HG03045 (cell line): ENCODE results near the gene GPR12.

Experiments used
- ATAC-seq: cut with Tn5 transposase; IDR thresholded peaks from one replicate; pipeline ENCODE4 v1.9.1; 2021; ENCODE audit warnings: mild to moderate bottlenecking, moderate library complexity; ENCODE audit not compliant: unreplicated experiment

The GPR12 gene, protein sequence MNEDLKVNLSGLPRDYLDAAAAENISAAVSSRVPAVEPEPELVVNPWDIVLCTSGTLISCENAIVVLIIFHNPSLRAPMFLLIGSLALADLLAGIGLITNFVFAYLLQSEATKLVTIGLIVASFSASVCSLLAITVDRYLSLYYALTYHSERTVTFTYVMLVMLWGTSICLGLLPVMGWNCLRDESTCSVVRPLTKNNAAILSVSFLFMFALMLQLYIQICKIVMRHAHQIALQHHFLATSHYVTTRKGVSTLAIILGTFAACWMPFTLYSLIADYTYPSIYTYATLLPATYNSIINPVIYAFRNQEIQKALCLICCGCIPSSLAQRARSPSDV

DNA sequence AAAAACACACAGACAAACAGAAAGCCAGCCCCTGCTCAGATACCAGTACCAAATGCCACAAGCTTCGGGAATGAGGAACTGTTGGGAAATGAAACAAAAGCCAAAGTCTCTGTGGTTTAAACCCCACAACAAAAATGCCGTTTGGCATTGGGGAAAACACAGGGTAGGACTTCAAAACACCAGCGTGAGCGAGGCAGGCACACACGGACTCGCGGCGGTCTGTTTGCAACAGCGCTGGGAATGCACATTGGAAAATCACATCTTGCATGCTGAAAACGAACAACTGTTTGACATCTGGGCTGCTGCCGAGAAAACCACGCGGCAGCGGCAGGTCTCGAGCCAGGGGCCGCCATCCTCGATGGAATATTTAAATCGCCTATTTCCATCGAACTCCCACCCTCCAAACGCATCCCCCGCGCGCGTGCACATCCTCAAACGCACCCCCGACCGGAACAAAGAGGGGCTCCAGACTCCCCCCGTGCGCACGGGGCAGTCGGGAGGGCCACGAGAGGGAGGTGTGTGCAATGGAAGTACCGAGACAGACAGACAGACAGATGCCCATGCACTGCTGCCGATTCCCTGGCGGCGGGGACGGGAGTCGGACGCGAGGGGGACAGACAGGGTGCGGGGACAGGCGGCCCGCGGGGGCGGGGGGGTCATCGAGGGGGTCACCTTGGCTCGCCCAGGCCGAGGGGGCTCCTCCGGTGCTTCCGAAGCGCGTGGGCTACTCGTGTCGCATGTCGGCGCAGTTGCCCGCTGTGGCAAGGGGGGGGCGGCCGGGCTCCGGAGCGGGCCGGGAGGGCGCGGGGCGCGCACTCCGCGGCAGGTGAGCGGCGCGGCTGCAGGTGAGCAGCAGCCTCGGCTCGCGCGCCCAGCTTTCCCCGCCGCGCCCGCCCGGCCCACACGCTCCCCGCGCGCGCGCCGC, at the start of gene GPR12:
TSS of gene GPR12 (minus strand) at position 880 of the 925 bp plus-strand sequence. CDS start 959 bp downstream, outside the sequence.
- no peak for ATAC-seq

DNA sequence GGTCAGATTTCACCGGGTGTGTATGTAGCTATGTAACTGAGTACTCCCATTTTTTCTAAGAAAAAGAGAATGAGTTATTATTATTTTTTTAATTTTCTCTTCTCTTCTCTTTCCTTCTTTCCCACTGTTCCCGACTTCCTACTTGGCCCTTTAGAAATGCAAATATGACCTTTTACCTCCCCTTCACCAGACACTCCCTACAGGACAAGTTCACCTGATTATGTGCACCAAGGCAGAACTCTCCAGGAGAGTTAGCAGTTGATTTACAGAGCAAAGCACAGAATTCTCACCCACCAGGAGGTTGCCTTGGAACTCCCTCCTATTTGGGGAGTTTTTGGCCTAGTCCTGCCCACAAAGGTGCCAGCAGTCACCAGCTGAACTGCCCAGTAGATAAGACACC, 49.5 kb upstream of the GPR12 start:
- no peak for ATAC-seq

- no peak for ATAC-seq
These were observed 46.3 kb upstream of the GPR12 start for GRCh38 chr13:26806891-26807290.

DNA sequence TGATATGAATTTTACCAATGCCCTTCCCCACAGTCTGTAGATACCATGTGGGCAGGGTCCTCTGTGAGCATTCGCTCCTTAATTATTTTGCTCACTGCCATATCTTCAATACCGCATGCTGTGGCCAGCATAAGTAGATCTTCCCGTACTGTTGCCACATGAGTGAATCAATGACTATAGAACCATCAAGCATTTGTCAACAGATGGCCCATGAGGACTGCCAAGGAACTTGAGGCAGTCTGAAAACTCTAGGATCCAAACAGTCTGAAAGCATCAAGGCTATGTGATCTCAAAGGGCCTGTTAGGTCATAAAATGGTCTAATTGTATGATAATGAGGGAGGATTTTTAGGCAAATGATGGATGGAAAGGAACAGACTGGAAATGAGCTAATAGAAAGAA, 27.4 kb upstream of the GPR12 start:
- no peak for ATAC-seq

DNA sequence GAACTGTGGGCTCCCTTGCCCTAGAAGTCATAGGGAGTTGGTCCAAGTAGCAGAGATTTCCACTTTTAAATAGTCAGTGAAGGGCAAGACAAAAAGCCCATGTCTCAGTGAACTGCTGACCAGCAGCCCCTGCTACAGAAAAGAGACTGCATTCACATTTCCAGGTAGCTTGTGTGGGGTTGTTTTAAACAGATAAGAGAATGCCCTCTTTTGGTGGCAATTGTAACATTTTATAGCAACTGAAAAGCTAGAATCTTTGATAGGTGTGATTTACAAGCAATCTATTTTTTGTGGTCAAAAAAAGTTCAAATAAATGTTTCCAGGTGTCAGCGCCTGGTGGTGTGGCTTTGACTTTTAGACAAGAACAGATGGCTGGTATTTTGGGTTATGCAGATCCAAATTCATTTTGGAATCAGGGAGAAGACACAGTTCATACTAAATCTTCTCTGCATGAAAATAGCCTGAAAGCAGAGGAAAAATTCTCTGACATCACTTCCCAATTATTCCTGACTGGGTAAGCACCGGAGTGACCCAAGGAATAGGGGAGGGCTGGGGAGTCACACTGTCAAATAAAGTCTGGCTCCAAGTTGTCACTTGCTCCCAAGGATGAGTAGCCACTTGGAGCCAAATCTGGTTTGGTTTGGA, 26.2 kb upstream of the GPR12 start:
- no peak for ATAC-seq

DNA sequence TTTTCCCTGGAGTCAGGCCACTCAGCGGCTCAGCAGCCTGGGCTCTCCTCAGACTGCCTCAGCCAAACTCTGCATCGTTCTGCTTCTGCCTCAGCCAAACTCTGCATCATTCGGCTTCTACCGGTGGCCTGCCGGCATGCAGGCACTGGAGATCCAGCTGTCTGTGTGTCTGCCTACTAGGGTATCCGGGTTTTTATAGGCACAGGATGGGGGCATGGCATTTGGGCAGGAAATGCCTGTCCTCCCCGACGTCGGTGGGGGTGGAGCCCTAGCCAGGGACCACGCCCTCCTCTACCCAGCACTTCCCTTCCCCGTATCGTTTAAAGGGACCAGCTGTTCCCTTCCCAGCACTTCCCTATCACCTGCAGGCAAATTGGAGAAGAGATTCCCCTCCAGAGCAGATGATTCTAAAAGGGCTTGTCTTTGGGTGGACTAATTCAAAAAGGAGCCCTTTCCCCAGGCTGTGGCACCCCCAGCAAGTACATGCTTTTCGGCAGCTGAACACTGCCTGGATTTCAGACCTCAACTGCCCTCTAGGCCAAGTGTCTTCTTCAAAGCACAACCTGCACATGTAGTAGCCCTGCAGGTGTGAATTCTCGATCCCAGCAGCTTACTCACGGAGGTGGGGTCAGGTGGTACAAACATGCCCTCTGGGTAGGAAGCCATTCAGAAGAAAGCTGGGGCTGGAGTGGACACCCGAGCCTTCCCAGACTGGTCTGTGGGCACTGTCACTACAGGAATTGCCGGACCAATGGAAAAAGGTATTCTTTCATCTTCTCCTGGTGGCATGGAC, 25.4 kb upstream of the GPR12 start:
- ATAC-seq, result no peak

DNA sequence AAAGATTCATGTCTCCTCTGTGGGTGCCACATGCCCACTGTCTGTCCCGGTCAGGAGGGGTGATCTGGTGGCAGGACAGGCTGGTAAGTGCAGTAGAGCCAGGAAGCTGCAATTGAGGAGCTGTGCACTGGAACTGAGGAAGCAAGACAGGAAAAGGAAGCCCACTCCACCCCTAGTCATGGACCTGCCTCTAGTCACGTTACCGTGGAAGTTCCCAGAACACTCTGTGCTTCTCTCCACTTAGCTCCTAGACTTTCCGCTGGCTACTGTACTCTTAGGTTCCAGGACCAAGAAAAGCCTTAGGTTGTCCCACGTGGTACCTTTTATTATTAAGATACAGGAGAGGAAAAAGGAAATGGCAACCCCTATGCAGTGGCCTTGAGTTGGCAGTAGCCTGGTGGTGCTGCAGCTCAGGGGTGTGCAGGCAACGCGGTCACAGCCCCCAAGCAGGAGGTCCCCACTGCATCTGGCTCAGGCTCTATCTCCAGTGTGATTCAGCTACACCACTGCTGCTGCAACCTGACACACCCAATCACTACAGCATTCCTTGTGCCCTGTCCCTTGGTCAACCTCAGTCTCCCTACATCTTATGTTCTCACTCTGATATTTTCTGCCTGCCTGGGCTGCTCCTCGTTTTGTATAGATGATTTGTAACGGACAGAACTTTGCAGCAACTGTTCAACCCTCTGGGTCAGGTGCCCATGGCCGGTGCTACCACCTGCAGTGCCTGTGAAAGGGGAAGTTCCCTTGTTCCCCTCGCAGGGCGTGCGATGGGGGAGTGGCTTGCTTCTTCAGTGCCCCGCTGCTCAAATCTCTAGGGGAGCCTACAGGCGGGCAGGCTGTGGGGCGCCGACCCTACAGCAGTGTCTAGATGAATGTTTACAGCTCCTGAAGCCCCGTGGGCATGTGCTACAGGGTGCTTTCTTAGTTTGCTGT, 24.4 kb upstream of the GPR12 start:
- ATAC-seq, result no peak

DNA sequence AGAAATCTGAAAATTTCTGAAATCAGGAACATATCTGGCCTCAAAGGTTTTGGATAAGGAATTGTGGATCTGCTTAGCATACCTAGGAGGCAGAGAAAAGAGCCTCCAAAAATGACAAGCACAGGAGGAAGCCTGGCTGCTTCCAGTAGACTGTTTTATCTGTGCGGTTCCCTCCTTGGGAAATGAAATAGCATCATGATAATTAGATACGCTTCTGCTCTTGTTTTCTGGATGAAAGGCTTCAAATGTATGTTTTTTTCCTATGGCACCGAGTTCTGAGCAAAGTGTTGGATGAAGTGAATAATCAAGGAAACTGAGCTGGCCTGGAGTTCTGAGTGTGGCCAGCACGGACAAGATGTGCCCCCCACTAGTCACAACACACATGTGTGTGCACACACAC, 19.8 kb upstream of the GPR12 start:
- no peak for ATAC-seq

DNA sequence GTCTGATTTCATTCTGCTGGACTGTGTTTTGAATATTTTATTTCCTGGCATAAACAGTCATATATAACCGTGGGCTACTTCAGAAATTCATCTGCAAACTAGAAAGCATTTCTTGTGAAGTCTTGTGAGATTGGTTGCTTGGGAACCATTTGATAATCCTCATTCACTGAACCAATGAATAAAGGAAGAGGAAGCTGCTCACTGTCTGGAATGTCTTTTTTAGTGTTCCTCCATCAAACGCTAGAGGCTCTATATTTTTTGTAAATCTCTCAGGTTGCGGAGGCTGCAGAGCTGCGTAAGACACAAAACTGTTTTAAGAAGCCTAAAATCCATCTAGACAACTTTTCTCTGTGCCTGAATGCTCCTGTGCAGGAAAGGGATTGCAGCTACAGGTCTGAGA, 18.7 kb upstream of the GPR12 start:
- no peak for ATAC-seq

DNA sequence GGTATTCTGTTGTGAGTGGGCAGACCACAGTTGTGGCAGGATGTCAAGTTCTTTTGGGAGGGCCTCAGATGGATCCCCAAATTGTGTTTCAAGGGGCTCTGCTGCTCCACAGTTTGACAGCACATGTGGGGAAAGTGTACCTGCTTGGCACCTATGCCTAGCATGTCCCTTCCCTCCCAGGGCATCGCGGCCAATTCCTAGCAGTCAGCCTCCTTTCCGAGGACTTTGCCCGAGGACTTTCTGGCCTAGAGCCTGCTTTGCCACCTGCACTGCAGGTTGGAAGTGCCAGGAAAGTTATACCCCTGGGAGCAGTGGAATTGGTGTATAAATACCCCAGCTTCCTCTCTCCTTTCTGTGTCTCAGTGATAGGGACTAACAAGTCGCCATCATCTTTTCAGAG, 11.9 kb upstream of the GPR12 start:
- no peak for ATAC-seq

GRCh38 chr13:26771796-26772195, 11.2 kb upstream of the GPR12 start:
- no peak for ATAC-seq

DNA sequence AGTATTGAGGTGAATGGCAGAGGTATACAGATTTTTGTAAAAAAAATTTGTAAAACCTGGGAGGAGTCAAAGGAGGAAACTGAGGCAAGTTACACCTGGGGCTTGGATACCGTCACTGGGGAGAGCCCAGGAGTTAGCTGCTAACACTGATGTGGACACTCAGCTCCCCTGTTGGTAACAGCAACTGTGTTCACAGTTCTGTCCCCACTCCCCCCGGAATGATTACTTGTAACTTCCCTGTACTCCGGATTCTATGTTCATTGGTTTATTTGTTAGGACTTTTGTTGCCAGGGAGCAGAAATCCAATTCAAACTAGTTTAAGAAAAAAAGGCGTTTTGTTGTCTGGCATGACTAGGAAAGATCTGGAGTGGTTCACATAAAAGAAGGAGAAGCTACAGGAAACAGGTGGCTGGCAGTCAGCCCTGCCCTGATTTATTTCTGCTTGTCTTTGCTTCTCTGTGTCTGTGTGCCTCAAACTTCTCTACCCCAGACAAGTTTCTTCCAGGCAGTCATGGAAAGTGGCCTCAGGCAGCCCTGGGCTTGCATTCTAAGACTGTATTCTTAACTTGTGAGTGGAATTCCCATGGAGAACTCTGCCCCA, 2.3 kb upstream of the GPR12 start:
- no peak for ATAC-seq

- no peak for ATAC-seq
These were observed 421 bp upstream of the GPR12 start for GRCh38 chr13:26760832-26761582.

DNA sequence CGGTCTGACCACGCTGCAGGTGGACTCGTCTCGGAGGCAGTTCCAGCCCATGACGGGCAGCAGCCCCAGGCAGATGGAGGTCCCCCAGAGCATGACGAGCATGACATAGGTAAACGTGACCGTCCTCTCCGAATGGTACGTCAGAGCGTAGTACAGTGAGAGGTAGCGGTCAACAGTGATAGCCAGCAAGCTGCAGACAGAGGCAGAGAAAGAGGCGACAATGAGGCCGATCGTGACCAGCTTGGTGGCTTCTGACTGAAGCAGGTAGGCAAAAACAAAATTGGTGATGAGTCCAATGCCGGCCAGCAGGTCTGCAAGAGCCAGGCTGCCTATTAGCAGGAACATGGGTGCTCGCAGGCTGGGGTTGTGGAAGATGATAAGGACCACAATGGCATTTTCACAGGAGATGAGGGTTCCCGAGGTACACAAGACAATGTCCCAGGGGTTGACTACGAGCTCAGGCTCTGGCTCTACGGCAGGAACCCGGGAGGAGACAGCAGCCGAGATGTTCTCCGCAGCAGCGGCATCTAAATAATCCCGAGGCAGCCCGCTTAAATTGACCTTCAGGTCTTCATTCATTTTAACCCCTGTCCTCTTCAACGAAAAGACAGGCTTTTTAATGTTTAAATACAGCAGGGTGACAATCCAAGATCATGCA, 1.2 kb downstream of the GPR12 start:
- ATAC-seq, result no peak

DNA sequence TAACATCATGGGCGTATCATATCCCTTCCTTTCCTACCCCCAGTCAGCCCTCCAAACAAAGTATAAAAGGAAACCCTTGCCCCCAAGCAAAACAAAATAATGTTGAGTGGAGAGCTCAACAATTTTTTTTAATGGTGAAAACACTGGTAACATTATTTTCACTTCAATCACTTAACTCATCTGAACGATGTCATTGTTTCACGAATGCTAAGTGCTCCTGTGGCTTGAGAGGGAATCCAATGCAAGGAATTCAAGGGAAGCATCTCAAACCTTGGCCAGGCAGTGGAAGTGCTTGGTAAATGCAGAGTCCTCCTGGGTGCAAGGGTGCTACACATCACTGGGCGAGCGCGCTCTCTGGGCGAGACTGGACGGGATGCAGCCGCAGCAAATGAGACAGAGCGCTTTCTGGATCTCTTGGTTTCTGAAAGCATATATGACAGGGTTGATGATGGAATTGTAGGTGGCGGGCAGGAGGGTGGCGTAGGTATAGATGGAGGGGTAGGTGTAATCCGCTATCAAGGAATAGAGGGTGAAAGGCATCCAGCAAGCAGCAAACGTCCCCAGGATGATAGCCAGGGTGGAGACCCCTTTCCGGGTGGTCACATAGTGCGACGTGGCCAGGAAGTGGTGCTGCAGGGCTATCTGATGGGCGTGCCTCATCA, 2.0 kb downstream of the GPR12 start:
- no peak for ATAC-seq

- no peak for ATAC-seq
These were observed 3.6 kb downstream of the GPR12 start for GRCh38 chr13:26756961-26757360.

DNA sequence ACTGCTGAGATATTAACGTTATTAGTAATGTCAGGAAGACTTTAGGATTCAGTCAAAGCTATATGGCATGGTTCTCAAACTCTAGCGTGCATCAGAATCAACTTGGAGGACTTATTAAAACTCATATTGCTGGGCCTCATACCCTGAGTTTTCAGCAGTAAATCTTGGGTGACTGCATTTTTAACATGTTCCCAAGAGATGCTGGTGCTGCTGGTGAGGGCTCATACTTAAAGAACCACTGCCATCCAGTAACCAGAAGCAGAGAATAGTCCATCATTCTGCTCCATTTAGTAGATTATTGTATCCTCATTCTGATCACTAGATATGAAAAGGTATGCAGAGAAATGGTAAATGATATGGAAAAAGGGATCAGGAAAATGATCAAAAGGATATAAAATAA, 7.9 kb downstream of the GPR12 start:
- ATAC-seq, result no peak

- no peak for ATAC-seq
These were observed 10.7 kb downstream of the GPR12 start for GRCh38 chr13:26749905-26750304.
